Lower leg skin (tissue), 4 donors: ENCODE results near the gene AP2S1. TPM values are rescaled to one million over a fixed set of nuclear protein-coding genes. Genes with fewer than 3 reads are reported as not detected.
"Not testable (repeated sequence)": the region's sequence is repeated elsewhere in the genome, so short reads cannot be mapped to it uniquely, and the experiment has no call there.

ENCODE experiments used
- DNase-seq, 2 donors: peaks; one replicate each; pipeline ENCODE4 v3.0.0-alpha.2; 2019; ENCODE audit warnings: low spot score in 2 of 2
- H3K4me3 ChIP-seq: fragments of 200-600 bp; sonication (generic); 2 replicates; pipeline ENCODE4 v1.5.1; 2017; ENCODE audit warnings: mild to moderate bottlenecking, low read depth; ENCODE audit not compliant: poor library complexity, severe bottlenecking
- CTCF ChIP-seq, 3 donors: fragments of 450-650 bp; IDR thresholded peaks; one replicate each; pipeline ENCODE4 v1.5.1; 2016; ENCODE audit warnings: antibody characterized with exemption in 3 of 3, mild to moderate bottlenecking in 3 of 3, moderate library complexity in 2 of 3
- POLR2A ChIP-seq, 2 donors: fragments of 450-650 bp; IDR thresholded peaks; one replicate each; pipeline ENCODE4 v1.6.1; 2016 to 2017; ENCODE audit warnings: antibody characterized with exemption in 2 of 2, mild to moderate bottlenecking in 1 of 2, moderate library complexity in 1 of 2
- WGBS, 2 donors: methylation state at CpG; one replicate each; pipeline ENCODE4 v1.1.5; 2018; 5-methylcytosine and 5-hydroxymethylcytosine counted together
- intact Hi-C: fragments of 100-400 bp; cut with DNase I; formaldehyde crosslinking; loops from one replicate; pipeline ENCODE4 v1.15.0; 2023; ENCODE audit warnings: low total_unique reads
- total RNA-seq, 4 donors: library from RNA; depleted of rRNA; stranded (reverse); fragments of >200 nt; gene quantifications; one replicate each; pipeline ENCODE4 v1.1.0, GENCODE V29; 2016

Gene AP2S1
- total RNA-seq, 4 donors from 2014 or later: 88.9 to 132 (median 114) TPM

GRCh38 chr19:46890423-46891170, 40.0 kb upstream of the AP2S1 start:
- intact Hi-C loops: no loop called here
- WGBS, 2 donors: 29 to 37% methylated on average over 3 of the region's 3 CpGs

GRCh38 chr19:46887240-46887782, 36.7 kb upstream of the AP2S1 start:
- WGBS, 2 donors: 94% methylated on average over 5 of the region's 5 CpGs
- no peak for DNase-seq
- intact Hi-C loops: no loop called here
- no peak overlapping the region for H3K4me3 ChIP-seq
- no peak for TF ChIP-seq POLR2A (IDR thresholded peaks at IDR 0.05)
- TF ChIP-seq CTCF (IDR thresholded peaks at IDR 0.05): no peak

More at GRCh38 chr19:46890423-46891170, 40.0 kb upstream of the AP2S1 start:
- TF ChIP-seq CTCF (IDR thresholded peaks at IDR 0.05) (peak in 1 of 3 donors; percentile 50), POLR2A (IDR thresholded peaks at IDR 0.05) (no peak)
- no peak for DNase-seq
- no peak overlapping the region for H3K4me3 ChIP-seq

- TF ChIP-seq POLR2A (IDR thresholded peaks at IDR 0.05) (no peak), CTCF (IDR thresholded peaks at IDR 0.05) (no peak)
- 83 to 86% methylated on average over 5 of the region's 5 CpGs for WGBS, 2 donors
- intact Hi-C loops: no loop called here
- H3K4me3 ChIP-seq: no peak overlapping the region
- no peak for DNase-seq
These were observed 36.0 kb upstream of the AP2S1 start for GRCh38 chr19:46886546-46887239.

- no peak for TF ChIP-seq POLR2A (IDR thresholded peaks at IDR 0.05)
- TF ChIP-seq CTCF (IDR thresholded peaks at IDR 0.05): no peak
- H3K4me3 ChIP-seq: no peak overlapping the region
- WGBS, 2 donors: 74 to 77% methylated on average over 2 of the region's 2 CpGs
- intact Hi-C loops: no loop called here
- no peak for DNase-seq
These were observed 34.8 kb upstream of the AP2S1 start for GRCh38 chr19:46885411-46885810.

- DNase-seq, intact Hi-C loops, H3K4me3 ChIP-seq: not testable (repeated sequence)
- WGBS, 2 donors: 50 to 54% methylated on average over 4 of the region's 4 CpGs
These were observed 32.1 kb upstream of the AP2S1 start for GRCh38 chr19:46882751-46883150.

- TF ChIP-seq POLR2A (IDR thresholded peaks at IDR 0.05) (no peak), CTCF (IDR thresholded peaks at IDR 0.05) (no peak)
- H3K4me3 ChIP-seq: no peak overlapping the region
- intact Hi-C loops: no loop called here
- 84 to 93% methylated on average over 4 of the region's 4 CpGs for WGBS, 2 donors
- DNase-seq: no peak
These were observed 31.4 kb upstream of the AP2S1 start for GRCh38 chr19:46882034-46882433.
